Kidney (tissue), 14 donors: ENCODE results near the gene HSPA12A. TPM values are rescaled to one million over a fixed set of nuclear protein-coding genes. Genes with fewer than 3 reads are reported as not detected.

Source experiments
- DNase-seq, 5 donors: peaks; one replicate each; pipeline ENCODE4 v3.0.0-alpha.2; 2013 to 2020
- FAIRE-seq: peaks from 2 replicates; lab custom pipeline; 2012; peaks lifted over from hg19 to GRCh38; lab: Jason Lieb, UNC
- H3K27ac ChIP-seq, 2 donors: one replicate each; pipeline ENCODE4 v1.7.0; 2013; ENCODE audit warnings: low read depth in 2 of 2, low read length in 2 of 2, inconsistent platforms in 1 of 2
- H3K27me3 ChIP-seq: one replicate; pipeline ENCODE4 v1.7.1; 2013; ENCODE audit warnings: low read length, inconsistent platforms; ENCODE audit not compliant: control insufficient read depth, insufficient read depth
- H3K36me3 ChIP-seq, 3 donors: one replicate each; pipeline versions ENCODE4 v1.7.0 to v1.7.1; 2013; ENCODE audit warnings: low read length in 3 of 3, control low read depth in 1 of 3, inconsistent platforms in 1 of 3; ENCODE audit not compliant: insufficient read depth in 3 of 3, control insufficient read depth in 2 of 3
- H3K4me1 ChIP-seq, 3 donors: one replicate each; pipeline versions ENCODE4 v1.7.0 to v1.7.1; 2013; ENCODE audit warnings: low read length in 3 of 3, inconsistent platforms in 1 of 3, low read depth in 1 of 3; ENCODE audit not compliant: control insufficient read depth in 2 of 3, insufficient read depth in 2 of 3
- H3K4me3 ChIP-seq, 3 donors: one replicate each; pipeline versions ENCODE4 v1.7.0 to v1.8.1; 2013; ENCODE audit warnings: low read length in 3 of 3, control low read depth in 1 of 3, inconsistent platforms in 1 of 3
- H3K9ac ChIP-seq, 3 donors: one replicate each; pipeline versions ENCODE4 v1.7.0 to v1.7.1; 2013; ENCODE audit warnings: low read length in 3 of 3, control low read depth in 1 of 3, inconsistent platforms in 1 of 3
- H3K9me3 ChIP-seq, 3 donors: one replicate each; pipeline versions ENCODE4 v1.7.0 to v1.7.1; 2013; ENCODE audit warnings: low read length in 3 of 3, control low read depth in 1 of 3, inconsistent platforms in 1 of 3; ENCODE audit not compliant: control insufficient read depth in 2 of 3, insufficient read depth in 1 of 3
- intact Hi-C: fragments of 100-400 bp; cut with DNase I; formaldehyde crosslinking; loops from one replicate; pipeline ENCODE4 v1.11.1; 2022
- polyA plus RNA-seq: library from polyadenylated mRNA; stranded (reverse); fragments of 350-450 nt; fragmentation: Illumina TruSeq; extraction: RNeasy Lipid Tissue Mini Kit (QIAGEN cat#74804); gene quantifications from one replicate; pipeline ENCODE4 v1.2.3, GENCODE V29; 2014; ENCODE audit warnings: low read depth, low replicate concordance; ENCODE audit not compliant: insufficient read depth
- total RNA-seq: library from RNA; stranded (reverse); fragmentation: NEBNext Ultra II Directional; extraction: Animal tissue kit (Norgen Biotek cat#: 25700); gene quantifications from one replicate; pipeline ENCODE4 v1.2.1, GENCODE V29; 2021
- TF ChIP-seq, protein P1 (sequence below): IDR thresholded peaks from 3 replicates; pipeline ENCODE4 v1.5.1; 2012; ENCODE audit warnings: mild to moderate bottlenecking, moderate library complexity, borderline replicate concordance; ENCODE audit not compliant: insufficient read depth; ENCODE audit errors: extremely low read depth
- donor health status: control.
- donor health status: control.
- donor health status: control.
- donor health status: control.
- donor health status: control.
- donor health status: DM: yes; HTN: yes; CAD: no.
- donor health status: Normal renal cell carcinoma (clear cell type).

Gene HSPA12A
- total and polyA plus RNA-seq, 2 donors from 2014 or later = 18.9 to 33.5 TPM

- Histone ChIP-seq H3K4me1 (no peaks in the 10 kb centered on the region), H3K27me3 (no peaks in the 10 kb centered on the region), H3K9ac (no peak overlapping the region), H3K27ac (no peak overlapping the region), H3K36me3 (no peaks in the 10 kb centered on the region), H3K9me3 (no peaks in the 10 kb centered on the region), H3K4me3 (no peak overlapping the region)
- intact Hi-C loops = no loop called here
- FAIRE-seq = no peak
- DNase-seq = no peak
- TF ChIP-seq, protein P1, sequence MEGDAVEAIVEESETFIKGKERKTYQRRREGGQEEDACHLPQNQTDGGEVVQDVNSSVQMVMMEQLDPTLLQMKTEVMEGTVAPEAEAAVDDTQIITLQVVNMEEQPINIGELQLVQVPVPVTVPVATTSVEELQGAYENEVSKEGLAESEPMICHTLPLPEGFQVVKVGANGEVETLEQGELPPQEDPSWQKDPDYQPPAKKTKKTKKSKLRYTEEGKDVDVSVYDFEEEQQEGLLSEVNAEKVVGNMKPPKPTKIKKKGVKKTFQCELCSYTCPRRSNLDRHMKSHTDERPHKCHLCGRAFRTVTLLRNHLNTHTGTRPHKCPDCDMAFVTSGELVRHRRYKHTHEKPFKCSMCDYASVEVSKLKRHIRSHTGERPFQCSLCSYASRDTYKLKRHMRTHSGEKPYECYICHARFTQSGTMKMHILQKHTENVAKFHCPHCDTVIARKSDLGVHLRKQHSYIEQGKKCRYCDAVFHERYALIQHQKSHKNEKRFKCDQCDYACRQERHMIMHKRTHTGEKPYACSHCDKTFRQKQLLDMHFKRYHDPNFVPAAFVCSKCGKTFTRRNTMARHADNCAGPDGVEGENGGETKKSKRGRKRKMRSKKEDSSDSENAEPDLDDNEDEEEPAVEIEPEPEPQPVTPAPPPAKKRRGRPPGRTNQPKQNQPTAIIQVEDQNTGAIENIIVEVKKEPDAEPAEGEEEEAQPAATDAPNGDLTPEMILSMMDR = no peak
Measured at GRCh38 chr10:116775488-116776400, 33.4 kb upstream of the HSPA12A start.

- H3K4me3 ChIP-seq = no peak overlapping the region
- no peak for FAIRE-seq
- DNase-seq = no peak
Measured at GRCh38 chr10:116774728-116775151, 32.4 kb upstream of the HSPA12A start.

GRCh38 chr10:116772909-116773705 lies 30.7 kb upstream of the HSPA12A start:
- FAIRE-seq (no peak), DNase-seq (peak in 4 of 5 donors; percentile 49 to 69 (median 66))
- Histone ChIP-seq H3K4me1 (peaks cover 0 to 2% (median 0%) of the 10 kb centered on the region in 3 donors), H3K4me3 (no peak overlapping the region), H3K27ac (no peak overlapping the region), H3K36me3 (no peaks in the 10 kb centered on the region), H3K27me3 (no peaks in the 10 kb centered on the region), H3K9ac (no peak overlapping the region), H3K9me3 (no peaks in the 10 kb centered on the region)
- TF ChIP-seq, protein P1 = no peak
- intact Hi-C loops = no loop called here

More at GRCh38 chr10:116774728-116775151, 32.4 kb upstream of the HSPA12A start:
- no peak overlapping the region for H3K27ac ChIP-seq
- intact Hi-C loops = no loop called here
- H3K9ac ChIP-seq = no peak overlapping the region
- no peaks in the 10 kb centered on the region for H3K27me3 ChIP-seq
- no peaks in the 10 kb centered on the region for H3K36me3 ChIP-seq
- no peaks in the 10 kb centered on the region for H3K4me1 ChIP-seq
- TF ChIP-seq, protein P1 = no peak
- no peaks in the 10 kb centered on the region for H3K9me3 ChIP-seq
